H1 (cell line): ENCODE data around the gene LTBP3. TPM values are rescaled to one million over a fixed set of nuclear protein-coding genes. Genes with fewer than 3 reads are reported as not detected.

Source experiments
- BCL11A ChIP-seq, 2 experiments: IDR thresholded peaks; one replicate each; pipeline ENCODE4 v1.6.1; 2011; ENCODE audit warnings: low read depth in 2 of 2, low read length in 2 of 2, mild to moderate bottlenecking in 2 of 2
- CREB1 ChIP-seq: IDR thresholded peaks from 2 replicates; pipeline ENCODE4 v1.6.1; 2012; ENCODE audit warnings: inconsistent platforms
- E2F6 ChIP-seq: IDR thresholded peaks from 2 replicates; pipeline ENCODE4 v1.6.1; 2012; ENCODE audit warnings: inconsistent platforms
- MAFK ChIP-seq: IDR thresholded peaks from 2 replicates; pipeline ENCODE4 v1.6.1; 2012; ENCODE audit warnings: low read depth, mild to moderate bottlenecking, improper control_type of control experiment, low read length
- TCF12 ChIP-seq: IDR thresholded peaks from 2 replicates; pipeline ENCODE4 v1.6.1; 2011; ENCODE audit warnings: low read depth, mild to moderate bottlenecking, low read length
- YY1 ChIP-seq: IDR thresholded peaks from 2 replicates; pipeline ENCODE4 v1.6.1; 2011; ENCODE audit warnings: low read depth, mild to moderate bottlenecking, low read length
- polyA plus RNA-seq, 7 experiments: library from polyadenylated mRNA; depleted of rRNA in 3 of 7; stranded (reverse) in 5 of 7; unstranded in 2 of 7; fragments of >200 nt in 5 of 7; fragments of 200-250 nt in 2 of 7; gene quantifications; 1 replicate in 5 of 7; 2 replicates in 1 of 7; 4 replicates in 1 of 7; pipeline versions ENCODE4 v1.2.1 to v1.2.3, GENCODE V29; 2011 to 2013; ENCODE audit warnings: missing spikeins in 2 of 7, mixed read lengths in 2 of 7
- total RNA-seq: library from RNA; stranded (reverse); fragmentation: NEBNext Ultra II Directional; extraction: Animal tissue kit (Norgen Biotek cat#: 25700); gene quantifications from 2 replicates; pipeline ENCODE4 v1.2.1, GENCODE V29; 2021

The LTBP3 gene
- total and polyA plus RNA-seq, 2 of the 8 experiments (the other 6 are each of a cell fraction or from before 2014, with no cell fraction given), result 12.8 to 17.8 TPM

- TF ChIP-seq CREB1 (no peak), TCF12 (no peak), E2F6 (no peak), YY1 (no peak), MAFK (no peak), BCL11A (IDR thresholded peaks at IDR 0.05; ENCODE audit: low read depth in 2 of 2, low read length in 2 of 2) (no peak)
Observed at GRCh38 chr11:65554057-65554818, 3.9 kb downstream of the LTBP3 start (continued).
